HG02852 (cell line): ENCODE results near the gene PI4KA.

Experiments used
- ATAC-seq: cut with Tn5 transposase; IDR thresholded peaks from one replicate; pipeline ENCODE4 v1.9.1; 2021; ENCODE audit warnings: mild to moderate bottlenecking, moderate library complexity; ENCODE audit not compliant: unreplicated experiment

The PI4KA gene

GRCh38 chr22:20818471-20818870 lies 40.1 kb downstream of the PI4KA start:
- no peak for ATAC-seq

GRCh38 chr22:20816559-20816958 lies 42.1 kb downstream of the PI4KA start:
- no peak for ATAC-seq

- ATAC-seq = no peak
Measured at GRCh38 chr22:20815477-20816050, 43.0 kb downstream of the PI4KA start.

GRCh38 chr22:20814221-20814808 lies 44.3 kb downstream of the PI4KA start:
- no peak for ATAC-seq

- ATAC-seq = no peak
Measured at GRCh38 chr22:20813056-20813455, 45.6 kb downstream of the PI4KA start.

GRCh38 chr22:20811971-20812660 lies 46.5 kb downstream of the PI4KA start:
- no peak for ATAC-seq

- ATAC-seq = no peak
Measured at GRCh38 chr22:20811171-20811570, 47.4 kb downstream of the PI4KA start.

GRCh38 chr22:20810645-20811044 lies 48.0 kb downstream of the PI4KA start:
- ATAC-seq = no peak

- ATAC-seq = no peak
Measured at GRCh38 chr22:20809538-20810185, 48.9 kb downstream of the PI4KA start.

GRCh38 chr22:20808844-20809243 lies 49.8 kb downstream of the PI4KA start:
- ATAC-seq = no peak

- ATAC-seq = no peak
Measured at GRCh38 chr22:20807315-20807752, 51.3 kb downstream of the PI4KA start.

GRCh38 chr22:20805972-20806471 lies 52.6 kb downstream of the PI4KA start:
- ATAC-seq = no peak

- ATAC-seq = no peak
Measured at GRCh38 chr22:20804650-20805049, 54.0 kb downstream of the PI4KA start.

- no peak for ATAC-seq
Measured at GRCh38 chr22:20803696-20804324, 54.8 kb downstream of the PI4KA start.

- ATAC-seq = no peak
Measured at GRCh38 chr22:20802922-20803553, 55.6 kb downstream of the PI4KA start.

- no peak for ATAC-seq
Measured at GRCh38 chr22:20802452-20802851, 56.2 kb downstream of the PI4KA start.

GRCh38 chr22:20799449-20799848 lies 59.2 kb downstream of the PI4KA start:
- ATAC-seq = no peak

GRCh38 chr22:20798974-20799373 lies 59.6 kb downstream of the PI4KA start:
- no peak for ATAC-seq

GRCh38 chr22:20798218-20798617 lies 60.4 kb downstream of the PI4KA start:
- ATAC-seq = no peak

- no peak for ATAC-seq
Measured at GRCh38 chr22:20796731-20797130, 61.9 kb downstream of the PI4KA start.
